Measurements from ENCODE around the gene WHRN. TPM values are rescaled to one million over a fixed set of nuclear protein-coding genes. Genes with fewer than 3 reads are reported as not detected.

WHRN gene
- total RNA-seq, 1 donor from 2014 or later: 9.2 TPM

DNA sequence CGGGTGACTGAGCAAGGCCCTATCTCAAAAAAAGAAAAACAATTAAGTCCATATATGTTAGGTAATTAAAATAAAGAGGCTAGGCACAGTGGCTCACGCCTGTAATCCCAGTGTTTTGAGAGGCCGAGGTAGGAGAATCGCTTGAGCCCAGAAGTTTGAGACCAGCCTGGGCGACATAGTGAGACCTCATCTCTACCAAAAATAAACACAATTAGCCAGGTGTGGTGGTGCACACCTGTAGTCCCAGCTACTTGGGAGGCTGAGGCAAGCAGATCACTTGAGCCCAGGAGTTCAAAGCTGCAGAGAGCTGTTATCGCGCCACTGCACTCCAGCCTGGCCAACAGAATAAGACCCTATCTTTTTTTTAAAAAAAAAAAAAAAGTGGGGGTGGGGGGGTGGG is 12.3 kb downstream of the WHRN start:
- no peak for DNase-seq (ENCODE audit: low spot score)

DNA sequence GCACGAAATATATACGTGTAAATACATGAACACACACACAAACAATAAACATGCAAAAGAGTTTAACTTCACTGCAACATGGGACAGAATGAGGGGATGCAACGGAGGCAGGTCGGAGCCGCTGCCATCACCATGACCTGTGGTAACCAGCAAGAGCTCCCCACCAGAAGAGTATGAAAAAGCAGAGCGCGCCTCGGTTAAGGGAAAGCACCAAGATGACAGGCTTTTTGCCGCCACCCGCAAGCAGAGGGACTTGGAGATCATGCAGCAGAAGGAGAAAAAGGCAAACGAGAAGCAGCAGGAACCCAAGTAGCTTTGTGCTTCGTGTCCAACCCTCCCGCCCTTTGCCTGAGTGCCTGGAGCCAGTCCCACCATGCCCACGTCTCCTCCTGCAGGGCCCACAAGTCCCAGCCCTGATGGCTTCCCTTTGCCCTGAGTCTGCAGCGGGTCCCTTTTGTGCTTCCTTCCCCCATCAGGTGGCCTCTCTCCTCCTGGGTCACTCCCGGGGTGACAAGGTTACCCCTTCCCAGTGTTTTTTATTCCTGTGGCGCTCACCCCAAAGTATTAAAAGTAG is 13.8 kb downstream of the WHRN start:
- DNase-seq (ENCODE audit: low spot score): no peak

DNA sequence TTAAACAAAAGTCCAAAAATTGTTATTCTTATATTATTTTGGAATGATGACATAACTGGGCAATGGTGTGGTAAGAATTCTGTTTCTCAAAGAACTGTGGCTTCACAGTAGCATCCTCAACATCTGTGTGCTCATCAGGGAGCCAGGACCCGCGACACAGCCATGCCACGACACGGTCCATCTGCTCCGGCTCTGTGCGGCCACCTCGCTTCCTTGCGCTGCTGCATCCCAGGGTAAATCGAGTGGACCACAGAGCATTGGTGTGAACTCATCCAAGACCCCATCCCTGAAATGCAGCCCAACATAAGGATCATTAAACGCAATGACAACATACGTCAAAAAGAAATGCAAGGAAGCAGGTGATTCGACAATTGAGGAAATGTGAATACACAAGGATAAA is 15.3 kb downstream of the WHRN start:
- no peak for DNase-seq (ENCODE audit: low spot score)

DNA sequence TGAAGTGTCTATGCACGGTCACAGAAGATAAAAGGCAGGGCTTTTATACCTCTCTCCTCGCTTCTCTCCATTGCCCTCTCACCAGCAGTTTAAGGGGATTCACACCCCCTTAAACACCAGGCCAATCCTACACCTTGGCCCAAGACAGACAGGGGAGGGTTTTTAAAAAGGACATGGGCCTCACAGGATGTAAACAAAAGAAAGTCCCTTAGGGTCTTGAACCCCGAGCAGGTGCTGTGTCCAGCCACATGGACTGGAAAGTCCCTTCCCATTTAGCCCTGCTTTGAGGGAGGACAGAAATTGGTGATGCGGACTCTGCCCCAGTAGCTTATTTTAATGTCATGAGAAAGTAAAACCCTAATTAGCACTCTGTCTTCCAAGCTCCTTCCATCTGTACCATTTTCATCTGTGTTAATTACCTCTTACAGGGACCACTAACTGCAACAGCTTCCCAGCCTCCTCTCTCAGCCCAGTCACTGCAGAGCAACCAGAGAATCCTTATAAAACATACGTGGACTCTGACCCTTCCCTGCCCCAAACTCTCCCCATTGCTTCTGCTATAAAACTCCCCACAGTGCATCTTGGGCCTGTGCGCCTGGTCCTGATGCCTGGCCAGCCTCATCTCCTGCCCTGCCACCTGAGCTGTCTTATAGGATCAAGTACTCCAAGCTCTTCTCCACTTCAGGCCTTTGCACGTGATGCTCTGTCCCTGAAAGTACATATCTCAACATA is 16.7 kb downstream of the WHRN start:
- no peak for DNase-seq (ENCODE audit: low spot score)

DNA sequence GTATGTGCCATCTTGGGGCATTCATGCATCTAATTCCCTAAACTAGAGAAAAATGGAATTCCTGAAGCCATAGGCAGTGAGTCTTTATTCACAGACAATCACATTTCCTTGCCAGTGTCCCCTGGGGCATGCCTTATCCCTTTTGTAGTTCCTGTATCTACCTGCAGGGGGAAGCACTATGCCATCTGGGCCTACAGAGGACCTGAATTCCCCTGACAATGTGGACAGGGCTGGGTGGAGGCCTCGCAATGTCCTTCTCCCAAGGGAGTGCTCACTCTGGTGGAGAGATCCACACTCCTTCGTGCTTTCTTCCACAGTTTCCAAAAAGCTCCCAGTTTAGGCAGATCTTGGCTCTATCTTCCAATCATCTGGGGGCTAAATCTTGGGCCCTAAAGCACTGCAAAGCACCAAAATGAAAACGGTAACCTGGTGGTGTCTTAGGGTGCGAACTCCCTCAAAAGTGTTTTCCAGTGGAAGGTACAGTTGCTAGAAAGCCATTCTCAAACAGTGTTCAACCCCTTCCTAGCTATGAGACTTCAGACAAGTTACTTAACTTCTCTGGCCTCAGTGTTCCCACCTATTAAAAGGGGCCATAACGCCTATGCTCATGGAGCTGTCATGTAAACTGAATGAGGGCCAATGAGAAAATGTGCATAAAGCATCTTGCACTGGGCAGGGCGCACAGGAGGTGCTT is 17.5 kb downstream of the WHRN start:
- peak; percentile 71 for DNase-seq (ENCODE audit: low spot score)

DNA sequence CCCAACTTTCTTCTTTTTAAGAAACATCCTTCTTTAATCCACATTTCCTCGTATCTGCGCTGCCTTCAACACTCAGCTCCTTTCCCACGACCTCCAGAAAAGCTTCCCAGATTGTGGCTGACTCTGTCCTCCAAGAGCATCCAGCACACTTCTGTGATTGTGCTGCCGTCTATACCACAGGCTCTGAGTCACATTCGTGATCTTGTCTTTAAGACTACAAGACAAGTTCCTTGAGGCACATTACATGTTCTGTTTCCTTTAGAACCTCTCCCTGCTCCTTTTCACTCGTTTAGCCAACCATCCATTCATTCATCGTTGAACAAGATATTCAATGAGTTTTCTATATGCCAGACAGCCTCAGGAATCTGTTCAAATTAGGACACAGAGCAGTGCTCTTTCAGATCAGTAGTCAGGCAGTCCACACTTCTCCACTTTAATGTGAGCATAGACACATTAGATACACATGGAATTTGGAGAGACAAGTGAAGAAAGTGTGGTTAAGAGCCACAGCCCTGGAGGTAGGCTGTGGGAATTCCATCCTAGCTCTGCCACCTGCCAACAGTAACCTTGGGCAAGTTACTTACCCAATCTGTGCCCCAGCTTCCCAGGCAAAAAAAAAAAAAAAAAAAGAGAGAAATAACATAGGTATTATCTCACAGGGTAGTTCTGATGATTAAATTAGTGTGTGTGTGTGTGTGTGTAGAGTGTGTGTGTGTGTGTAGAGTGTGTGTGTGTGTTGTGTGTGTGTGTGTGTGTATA is 18.9 kb downstream of the WHRN start:
- no peak for DNase-seq (ENCODE audit: low spot score)

DNA sequence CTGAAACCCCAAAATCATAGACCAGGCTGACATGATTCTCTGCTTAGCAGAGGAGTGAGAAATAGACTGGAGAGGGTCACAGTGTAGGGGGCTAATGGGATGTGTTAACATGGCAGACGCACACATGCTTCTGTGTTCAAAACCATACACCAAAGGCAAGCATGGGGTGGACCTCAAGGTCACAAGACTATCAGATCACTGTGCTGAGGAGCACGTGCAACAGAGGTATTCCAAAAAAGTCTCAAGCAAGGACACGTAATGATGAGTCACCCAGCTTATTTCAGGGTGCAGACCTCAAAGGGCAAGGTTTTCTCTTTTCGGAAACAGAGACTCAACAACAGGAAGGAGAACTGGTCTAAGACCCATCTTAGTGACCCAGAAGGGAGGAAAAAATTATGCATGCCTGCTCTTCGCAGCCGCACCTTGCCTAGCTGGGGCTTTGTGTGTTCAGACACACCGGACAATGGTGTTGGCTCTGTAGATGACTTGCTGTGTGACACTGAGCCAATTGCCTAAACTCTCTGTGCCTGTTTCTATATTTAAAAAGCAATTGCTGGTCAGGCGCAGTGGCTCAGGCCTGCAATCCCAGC is 20.3 kb downstream of the WHRN start:
- DNase-seq (ENCODE audit: low spot score): no peak

DNA sequence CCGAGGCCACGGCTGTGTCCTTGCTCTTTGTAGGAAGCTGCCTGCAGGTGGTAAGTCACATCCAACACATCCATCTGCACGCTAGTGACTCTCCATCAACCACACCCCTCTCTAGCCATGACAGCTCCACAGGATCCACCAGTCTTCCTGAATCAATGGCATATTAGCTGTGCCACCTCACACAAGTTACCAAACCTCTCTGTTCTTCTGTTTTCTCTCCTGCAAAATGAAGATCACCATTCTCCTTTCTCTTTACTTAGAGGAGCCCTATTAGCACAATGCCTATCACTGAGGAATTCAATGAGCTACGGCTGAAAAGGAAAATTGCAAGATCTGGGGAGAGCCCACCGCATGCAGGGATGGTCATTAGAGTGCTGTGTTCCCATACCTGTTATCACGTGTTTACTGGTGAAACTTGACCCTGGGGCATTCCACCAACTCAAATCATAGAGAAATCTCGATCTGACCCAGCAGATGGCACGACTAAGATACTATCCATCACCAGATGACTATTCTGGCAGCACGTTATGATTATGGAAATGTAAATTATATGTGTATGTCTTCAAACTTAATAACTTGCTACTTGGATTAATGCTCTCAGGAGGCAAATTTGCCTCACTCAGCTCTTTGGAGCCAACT is 20.9 kb downstream of the WHRN start:
- DNase-seq (ENCODE audit: low spot score): no peak

DNA sequence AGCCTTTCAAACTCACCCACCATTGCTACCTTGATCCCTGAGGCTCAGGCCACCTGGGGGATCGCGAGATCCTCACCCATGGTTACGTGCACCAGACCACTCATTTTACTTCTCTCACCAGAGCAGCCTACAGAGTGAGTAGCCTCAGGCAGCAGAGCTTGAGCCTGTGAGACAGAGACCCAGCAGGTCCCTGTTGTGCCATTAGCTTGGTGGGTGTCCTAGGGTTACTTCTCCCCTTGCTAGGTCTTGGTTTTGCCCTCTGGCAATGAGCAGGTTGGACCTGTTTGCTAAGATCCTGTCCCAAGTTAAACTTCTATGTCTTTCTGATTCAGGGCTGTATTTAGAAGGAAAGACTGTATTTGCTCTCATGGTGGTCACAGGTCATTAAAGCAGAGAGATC is 21.8 kb downstream of the WHRN start:
- DNase-seq (ENCODE audit: low spot score): no peak

DNA sequence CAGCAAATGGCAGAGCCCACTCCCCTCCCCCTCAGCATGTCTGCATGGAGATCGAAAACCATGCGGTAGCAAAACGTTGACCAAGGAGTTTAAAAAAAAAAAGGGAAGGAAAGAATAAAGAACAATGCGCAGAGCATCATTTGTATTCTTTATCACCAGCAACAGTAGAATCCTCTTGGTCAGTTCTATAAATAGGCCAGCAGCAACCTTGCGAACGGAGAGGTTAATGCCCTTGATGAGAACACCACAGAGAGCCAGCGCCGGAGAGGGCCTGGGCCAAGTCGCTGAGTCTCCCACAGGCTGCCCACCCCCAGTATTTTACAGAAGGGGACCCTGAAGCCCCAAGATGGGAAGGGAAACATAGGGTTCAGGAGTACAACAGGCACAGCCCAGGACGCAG is 22.7 kb downstream of the WHRN start:
- DNase-seq (ENCODE audit: low spot score): no peak

DNA sequence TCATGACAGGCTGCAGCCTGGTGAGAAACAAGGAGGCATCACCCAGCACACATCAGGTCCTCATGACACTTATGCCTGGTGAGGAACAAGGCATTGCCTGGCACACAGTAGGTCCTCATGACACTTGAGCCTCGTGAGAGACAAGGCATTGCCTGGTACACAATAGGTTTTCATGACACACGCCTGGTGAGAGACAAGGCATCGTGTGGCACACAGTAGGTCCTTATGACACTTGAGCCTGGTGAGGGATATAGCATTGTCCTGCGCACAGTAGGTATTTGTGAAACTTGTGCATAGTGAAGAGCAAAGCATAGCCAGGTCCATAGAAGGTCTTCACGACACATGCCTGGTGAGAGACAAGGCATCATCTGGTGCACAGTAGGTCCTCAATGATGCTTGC is 23.5 kb downstream of the WHRN start:
- DNase-seq (ENCODE audit: low spot score): no peak

DNA sequence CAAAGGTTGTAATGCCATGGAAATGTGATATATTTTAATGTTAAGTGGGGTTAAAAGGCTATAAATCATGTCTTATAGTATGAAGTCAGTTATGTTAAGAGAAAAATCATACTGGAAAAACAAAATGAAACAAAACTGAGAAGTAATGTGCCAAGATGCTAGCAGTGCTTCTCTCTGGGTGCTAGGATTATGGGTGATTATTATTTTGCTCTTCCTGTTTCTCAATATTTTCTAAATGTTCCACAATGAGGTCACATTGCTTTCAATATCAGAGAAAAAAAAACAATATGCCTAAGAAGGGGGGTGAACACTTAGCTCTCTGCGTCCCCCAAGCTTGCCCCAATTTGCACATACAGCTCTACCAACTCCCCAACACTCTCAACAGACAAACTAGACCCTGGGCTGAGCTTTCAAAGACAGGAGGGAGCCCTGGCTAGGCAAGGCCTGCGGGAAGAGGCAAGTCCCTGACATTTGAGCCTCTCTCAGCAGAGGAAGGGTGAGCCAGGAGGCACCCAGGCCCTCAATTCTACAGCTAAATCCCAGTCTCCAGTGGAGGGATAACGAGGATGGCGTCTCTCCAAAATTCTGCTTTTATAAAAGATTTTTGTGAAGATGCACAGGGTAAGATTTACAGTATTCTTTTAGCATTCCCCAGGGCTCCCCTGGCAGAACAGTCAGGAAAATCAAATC is 24.4 kb downstream of the WHRN start:
- no peak for DNase-seq (ENCODE audit: low spot score)

DNA sequence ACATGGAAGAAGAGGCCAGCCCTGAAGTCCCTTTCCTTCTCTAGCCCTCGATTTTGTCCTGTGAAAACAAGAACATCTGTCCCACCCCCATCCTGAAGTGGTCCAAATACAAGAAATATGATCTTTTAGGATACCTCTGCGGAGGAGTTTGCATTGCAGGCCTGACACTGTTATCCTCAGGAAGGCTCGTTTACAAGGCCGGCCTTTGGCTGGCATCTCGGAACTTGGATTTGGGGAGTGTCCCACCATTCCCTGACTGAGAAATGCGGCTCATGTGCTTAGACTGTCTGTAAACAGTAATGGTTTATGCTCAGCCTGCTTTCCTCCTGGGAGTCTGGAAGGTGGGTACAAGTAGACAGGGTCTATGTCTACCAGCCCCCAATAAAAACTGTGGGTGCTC is 26.4 kb downstream of the WHRN start:
- DNase-seq (ENCODE audit: low spot score): no peak

DNA sequence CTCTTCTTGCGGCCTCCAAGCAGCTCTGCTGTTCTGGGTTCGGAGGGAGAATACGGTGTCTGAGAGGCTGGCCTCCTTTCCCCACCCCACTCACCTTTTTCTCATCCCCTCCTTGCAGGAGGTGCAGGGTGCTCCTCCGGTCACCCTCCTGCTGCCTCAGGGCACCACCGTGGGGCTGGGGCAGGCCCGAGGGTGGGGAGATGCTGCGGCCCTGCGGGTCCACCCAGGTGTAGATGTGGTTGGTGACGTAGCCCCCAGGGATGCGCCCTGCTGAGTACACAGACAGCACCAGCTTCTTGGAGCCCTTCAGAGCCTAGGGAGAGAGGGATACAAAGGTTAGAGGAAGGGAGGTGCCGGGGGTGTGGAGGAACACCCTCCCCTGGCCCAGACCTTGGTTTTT is 26.8 kb downstream of the WHRN start:
- no peak for DNase-seq (ENCODE audit: low spot score)

DNA sequence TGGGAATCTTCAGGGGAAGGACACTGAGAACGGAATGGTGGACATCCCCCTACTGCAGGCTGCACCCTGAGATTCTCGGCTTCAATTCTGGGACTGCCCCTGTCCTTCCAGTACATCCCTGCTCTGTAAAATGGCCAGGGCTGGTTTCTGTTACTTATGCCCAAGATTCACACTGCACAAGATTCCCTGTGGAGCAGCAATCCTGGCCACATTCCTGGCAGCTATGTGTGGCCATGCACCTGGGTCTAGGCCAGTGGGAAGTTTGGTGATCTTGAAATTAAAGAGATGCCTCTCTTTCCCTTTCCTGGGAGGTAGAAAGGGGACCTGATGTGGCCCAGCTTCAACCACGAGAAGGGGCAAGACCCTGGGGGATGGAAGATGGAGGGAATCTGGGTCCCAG is 27.6 kb downstream of the WHRN start:
- DNase-seq (ENCODE audit: low spot score): no peak

DNA sequence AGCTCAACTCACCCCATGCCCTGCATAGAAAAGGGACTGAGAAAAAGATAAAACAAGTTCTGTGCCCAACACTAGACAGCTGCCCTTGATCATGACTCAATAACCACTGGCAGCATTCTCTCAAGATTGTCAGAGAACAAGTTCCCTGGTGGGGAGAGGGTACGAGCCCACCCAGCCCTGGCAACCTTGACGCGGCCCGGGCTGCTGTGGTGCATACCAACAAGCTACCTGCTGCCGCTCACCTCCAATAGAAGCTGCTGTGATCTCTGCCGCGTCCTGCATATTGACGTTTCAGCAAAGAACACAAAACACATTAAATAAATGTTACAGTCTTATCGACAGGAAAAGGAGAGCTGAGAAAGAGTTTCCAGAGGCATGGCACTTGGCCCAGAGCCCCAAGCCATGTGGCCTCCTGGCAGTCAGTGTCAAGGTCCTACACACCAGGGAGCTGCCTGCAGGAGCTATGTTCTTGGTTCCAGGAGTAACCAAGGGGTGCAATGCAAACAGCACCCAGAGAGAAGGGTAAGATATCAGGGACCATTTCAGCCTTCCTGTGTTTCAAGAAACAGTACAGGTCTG is 28.3 kb downstream of the WHRN start:
- DNase-seq (ENCODE audit: low spot score): no peak

DNA sequence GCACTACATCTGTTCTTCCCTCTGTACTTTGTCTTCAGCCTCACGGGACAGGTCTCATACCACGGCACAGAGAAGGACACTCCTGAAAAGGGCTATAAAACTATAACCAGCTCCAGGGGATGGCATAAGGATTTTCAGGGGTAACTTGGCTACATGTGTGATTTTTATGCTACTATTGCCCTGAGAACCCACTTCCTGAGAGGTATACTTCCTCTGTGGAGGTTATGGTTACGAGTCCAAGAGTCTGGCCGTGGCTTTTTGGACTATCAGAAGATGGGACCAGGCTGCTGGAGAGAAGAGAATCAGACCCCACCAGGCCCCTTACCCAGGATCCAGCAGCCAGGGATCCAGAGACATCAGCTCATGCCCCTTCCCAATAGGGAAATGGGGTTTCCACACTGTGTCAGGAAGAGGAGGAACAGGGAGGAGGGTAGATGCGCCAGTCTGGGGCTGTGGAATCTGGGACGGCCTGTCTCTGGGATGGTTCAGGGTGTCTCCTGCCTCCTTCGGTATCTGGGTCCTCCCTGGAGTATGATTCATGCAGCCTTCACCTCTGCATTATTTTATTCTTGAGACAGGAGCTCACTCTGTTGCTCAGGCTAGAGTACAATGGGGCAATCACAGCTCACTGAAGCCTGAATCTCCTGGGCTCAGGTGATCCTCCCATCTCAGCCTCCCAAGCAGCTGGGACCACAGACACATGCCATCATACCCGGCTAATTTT is 29.7 kb downstream of the WHRN start:
- no peak for DNase-seq (ENCODE audit: low spot score)

DNA sequence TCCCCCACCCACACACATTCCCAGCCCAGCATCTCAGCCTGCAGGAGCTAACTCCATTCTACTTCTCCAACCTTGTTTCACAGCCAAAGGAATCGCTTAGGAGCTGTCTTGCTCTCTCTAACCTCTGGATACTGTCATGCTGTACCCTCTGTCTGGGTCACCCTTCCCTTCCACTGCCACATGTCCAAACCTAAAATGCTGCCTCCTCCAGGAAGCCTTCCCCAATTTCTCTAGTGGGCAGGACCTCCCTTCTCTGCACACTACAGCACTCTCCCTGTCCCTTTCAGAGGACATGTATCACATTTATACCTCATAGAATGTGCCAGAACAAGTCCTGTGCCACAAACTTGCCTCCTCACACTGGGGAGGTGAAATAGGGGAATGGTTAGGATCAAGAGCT is 30.8 kb downstream of the WHRN start:
- no peak for DNase-seq (ENCODE audit: low spot score)

DNA sequence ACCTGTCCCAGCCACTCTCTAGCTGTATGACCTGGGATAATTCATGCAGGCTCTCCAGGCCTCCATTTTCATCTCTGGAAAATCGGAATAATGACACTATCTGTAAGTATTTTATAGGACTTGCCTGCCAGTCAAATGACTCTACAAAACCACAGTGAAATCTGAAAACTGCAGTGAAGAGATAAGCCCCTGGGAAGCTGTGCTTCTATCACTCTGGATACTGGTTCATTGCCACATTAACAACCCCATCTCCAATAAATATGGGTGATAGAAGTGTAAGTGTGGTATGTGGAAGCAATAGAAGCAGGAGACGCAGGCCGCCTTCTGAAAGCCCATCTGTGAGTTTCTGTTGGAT is 31.8 kb downstream of the WHRN start:
- no peak for DNase-seq (ENCODE audit: low spot score)

DNA sequence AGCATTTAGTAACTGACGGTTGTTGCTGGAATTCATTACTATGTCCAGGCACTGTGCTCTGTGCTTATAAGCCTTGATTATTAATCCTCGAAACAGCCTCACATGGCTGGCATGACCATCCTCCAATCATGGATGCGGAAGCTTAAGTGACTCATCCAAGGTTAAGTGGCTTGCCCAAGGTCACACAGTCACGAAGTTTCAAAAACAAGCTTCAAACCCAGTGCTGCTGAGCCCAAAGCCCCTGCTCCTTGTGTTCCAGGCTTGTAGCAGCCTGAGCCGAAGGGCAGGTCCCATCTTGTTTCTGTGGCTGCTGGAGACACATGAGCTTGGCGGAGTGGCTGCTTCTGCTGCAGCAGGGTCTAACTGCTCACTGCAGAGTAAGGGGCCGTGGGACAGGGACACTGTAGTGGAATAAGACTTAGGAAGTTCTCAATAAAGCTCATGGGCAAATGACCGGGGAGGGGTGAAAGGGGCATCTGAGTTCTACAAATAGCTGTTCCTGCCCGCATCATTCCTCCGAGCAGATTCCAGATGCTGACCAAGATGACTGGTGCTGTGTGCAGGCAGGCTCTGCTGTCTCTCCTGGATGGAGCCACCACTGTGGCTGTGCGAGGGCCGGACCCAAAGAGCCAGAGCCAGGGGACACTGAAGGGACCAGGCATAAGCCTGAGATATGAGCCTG is 32.4 kb downstream of the WHRN start:
- DNase-seq (ENCODE audit: low spot score): no peak

Data from mucosa of gallbladder (tissue), 1 donor.